MM.1S (cell line): ENCODE data around the gene GPSM1.

Experiments used
- DNase-seq: peaks from one replicate; pipeline ENCODE4 v3.0.0-alpha.2; 2015
- H2AFZ ChIP-seq: fragments of 300-600 bp; sonication (generic); 2 replicates; pipeline ENCODE4 v1.6.0; 2016; ENCODE audit warnings: antibody characterized with exemption, low read length
- H3F3A ChIP-seq: fragments of 300-600 bp; sonication (generic); 2 replicates; pipeline ENCODE4 v1.6.1; 2016; ENCODE audit warnings: mild to moderate bottlenecking, antibody characterized with exemption, low read length, moderate library complexity, mixed read lengths; ENCODE audit not compliant: insufficient read depth
- H3K27ac ChIP-seq: fragments of 300-600 bp; sonication (generic); 2 replicates; pipeline ENCODE4 v1.5.1; 2016; ENCODE audit warnings: mild to moderate bottlenecking, low read length
- H3K27me3 ChIP-seq: fragments of 300-600 bp; sonication (generic); replicated peaks from 2 replicates; pipeline ENCODE4 v1.6.0; 2016; ENCODE audit warnings: low read length; ENCODE audit not compliant: insufficient read depth
- H3K36me3 ChIP-seq: fragments of 300-600 bp; sonication (generic); replicated peaks from 2 replicates; pipeline ENCODE4 v1.6.1; 2016; ENCODE audit warnings: mild to moderate bottlenecking, low read length, mixed read lengths; ENCODE audit not compliant: insufficient read depth
- H3K4me1 ChIP-seq: fragments of 300-600 bp; sonication (generic); 2 replicates; pipeline ENCODE4 v1.6.1; 2016; ENCODE audit warnings: low read length, mixed read lengths
- H3K4me2 ChIP-seq: fragments of 300-600 bp; sonication (generic); 2 replicates; pipeline ENCODE4 v1.6.0; 2016; ENCODE audit warnings: low read depth, low read length
- H3K4me3 ChIP-seq: fragments of 300-600 bp; sonication (generic); 2 replicates; pipeline ENCODE4 v1.5.1; 2016; ENCODE audit warnings: low read length, mixed read lengths
- H3K79me2 ChIP-seq: fragments of 300-600 bp; sonication (generic); 2 replicates; pipeline ENCODE4 v1.6.1; 2016; ENCODE audit warnings: mixed run types, low read length, mixed read lengths
- H3K9ac ChIP-seq: fragments of 300-600 bp; sonication (generic); 2 replicates; pipeline ENCODE4 v1.6.1; 2016; ENCODE audit warnings: low read length, mixed read lengths
- H3K9me2 ChIP-seq: fragments of 300-600 bp; sonication (generic); replicated peaks from 2 replicates; pipeline ENCODE4 v1.6.1; 2016; ENCODE audit warnings: mild to moderate bottlenecking, low read length, mixed read lengths; ENCODE audit not compliant: insufficient read depth
- H3K9me3 ChIP-seq: fragments of 300-600 bp; sonication (generic); replicated peaks from 2 replicates; pipeline ENCODE4 v1.6.1; 2016; ENCODE audit warnings: mild to moderate bottlenecking, low read length, mixed read lengths; ENCODE audit not compliant: insufficient read depth
- H4K20me1 ChIP-seq: fragments of 300-600 bp; sonication (generic); 2 replicates; pipeline ENCODE4 v1.6.1; 2016; ENCODE audit warnings: mild to moderate bottlenecking, low read length, moderate library complexity, mixed read lengths; ENCODE audit not compliant: insufficient read depth
- EZH2 ChIP-seq: fragments of 300-600 bp; sonication (generic); optimal IDR thresholded peaks from 2 replicates; pipeline ENCODE3; 2017; ENCODE audit warnings: low read depth, mild to moderate bottlenecking, antibody characterized with exemption, low read length, mixed read lengths
- EZH2phosphoT487 ChIP-seq: fragments of 300-600 bp; sonication (generic); IDR thresholded peaks from 2 replicates; pipeline ENCODE4 v1.6.1; 2018; ENCODE audit warnings: antibody characterized with exemption, low read length
- TF ChIP-seq, protein P1 (sequence below): fragments of 300-600 bp; sonication (generic); IDR thresholded peaks from 2 replicates; pipeline ENCODE4 v1.5.1; 2016; ENCODE audit warnings: antibody characterized with exemption, low read length, mixed read lengths

GPSM1 gene

DNA sequence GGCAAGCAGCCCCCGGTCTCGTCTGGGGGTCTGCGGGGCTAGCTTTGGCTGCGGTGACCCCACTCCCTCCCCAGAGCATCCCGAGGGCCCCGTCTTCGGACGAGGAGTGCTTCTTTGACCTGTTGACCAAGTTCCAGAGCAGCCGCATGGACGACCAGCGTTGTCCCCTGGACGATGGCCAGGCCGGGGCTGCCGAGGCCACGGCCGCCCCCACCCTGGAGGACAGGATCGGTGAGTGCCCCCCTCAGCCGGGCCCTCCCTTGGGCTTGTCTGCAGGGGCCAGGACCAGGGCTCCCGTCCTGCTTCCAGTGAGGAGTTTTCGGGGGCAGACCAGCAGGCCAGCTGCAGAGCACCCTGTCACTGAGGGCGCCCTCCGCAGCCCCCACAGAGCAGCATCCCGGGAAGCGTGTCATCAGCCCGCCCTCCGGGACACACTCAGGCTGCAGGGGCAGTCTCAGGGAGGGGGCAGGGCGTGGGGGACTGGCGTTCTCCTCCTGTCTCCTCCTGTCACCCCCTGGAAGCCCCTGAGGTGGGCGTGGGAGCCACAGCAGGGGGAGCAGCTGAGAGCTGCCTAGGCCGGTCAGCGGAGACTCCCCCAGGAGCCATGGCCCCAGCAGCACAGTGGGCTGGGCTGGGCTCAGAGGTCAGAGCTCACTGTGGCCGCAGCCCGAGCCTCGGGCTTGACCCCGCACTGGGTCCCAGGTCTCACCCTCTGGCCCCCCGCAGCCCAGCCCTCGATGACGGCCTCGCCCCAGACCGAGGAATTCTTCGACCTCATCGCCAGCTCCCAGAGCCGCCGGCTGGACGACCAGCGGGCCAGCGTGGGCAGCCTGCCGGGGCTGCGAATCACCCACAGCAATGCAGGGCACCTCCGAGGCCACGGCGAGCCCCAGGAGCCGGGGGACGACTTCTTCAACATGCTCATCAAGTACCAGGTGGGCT lies 28.5 kb downstream of the GPSM1 start:
- Histone ChIP-seq H3K9me3 (no peaks in the 10 kb centered on the region), H2AFZ (no peak overlapping the region), H3K79me2 (no peaks in the 10 kb centered on the region), H3K27me3 (peaks cover 58% of the 10 kb centered on the region), H3K4me1 (no peaks in the 10 kb centered on the region), H3F3A (no peaks in the 10 kb centered on the region), H4K20me1 (no peaks in the 10 kb centered on the region), H3K9me2 (no peaks in the 10 kb centered on the region), H3K4me3 (no peak overlapping the region), H3K27ac (no peak overlapping the region), H3K36me3 (no peaks in the 10 kb centered on the region), H3K4me2 (no peak overlapping the region), H3K9ac (no peak overlapping the region)
- TF ChIP-seq EZH2phosphoT487 = no peak
- TF ChIP-seq, protein P1, sequence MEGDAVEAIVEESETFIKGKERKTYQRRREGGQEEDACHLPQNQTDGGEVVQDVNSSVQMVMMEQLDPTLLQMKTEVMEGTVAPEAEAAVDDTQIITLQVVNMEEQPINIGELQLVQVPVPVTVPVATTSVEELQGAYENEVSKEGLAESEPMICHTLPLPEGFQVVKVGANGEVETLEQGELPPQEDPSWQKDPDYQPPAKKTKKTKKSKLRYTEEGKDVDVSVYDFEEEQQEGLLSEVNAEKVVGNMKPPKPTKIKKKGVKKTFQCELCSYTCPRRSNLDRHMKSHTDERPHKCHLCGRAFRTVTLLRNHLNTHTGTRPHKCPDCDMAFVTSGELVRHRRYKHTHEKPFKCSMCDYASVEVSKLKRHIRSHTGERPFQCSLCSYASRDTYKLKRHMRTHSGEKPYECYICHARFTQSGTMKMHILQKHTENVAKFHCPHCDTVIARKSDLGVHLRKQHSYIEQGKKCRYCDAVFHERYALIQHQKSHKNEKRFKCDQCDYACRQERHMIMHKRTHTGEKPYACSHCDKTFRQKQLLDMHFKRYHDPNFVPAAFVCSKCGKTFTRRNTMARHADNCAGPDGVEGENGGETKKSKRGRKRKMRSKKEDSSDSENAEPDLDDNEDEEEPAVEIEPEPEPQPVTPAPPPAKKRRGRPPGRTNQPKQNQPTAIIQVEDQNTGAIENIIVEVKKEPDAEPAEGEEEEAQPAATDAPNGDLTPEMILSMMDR = no peak
- TF ChIP-seq EZH2 = no peak
- no peak for DNase-seq

GRCh38 chr9:136357202-136357725 lies 29.9 kb downstream of the GPSM1 start:
- H2AFZ ChIP-seq = no peak overlapping the region
- no peaks in the 10 kb centered on the region for H3K4me1 ChIP-seq
- no peaks in the 10 kb centered on the region for H4K20me1 ChIP-seq
- no peak overlapping the region for H3K9ac ChIP-seq
- no peaks in the 10 kb centered on the region for H3K9me2 ChIP-seq
- no peaks in the 10 kb centered on the region for H3F3A ChIP-seq
- H3K79me2 ChIP-seq = peaks cover 5% of the 10 kb centered on the region; the same call in 1 of the 2 replicates
- TF ChIP-seq, protein P1 = no peak
- TF ChIP-seq EZH2 = no peak
- TF ChIP-seq EZH2phosphoT487 = no peak
- DNase-seq = no peak
- no peak overlapping the region for H3K27ac ChIP-seq
- H3K4me3 ChIP-seq = no peak overlapping the region
- no peak overlapping the region for H3K4me2 ChIP-seq
- no peaks in the 10 kb centered on the region for H3K36me3 ChIP-seq
- H3K27me3 ChIP-seq = peaks cover 48% of the 10 kb centered on the region
- H3K9me3 ChIP-seq = no peaks in the 10 kb centered on the region

DNA sequence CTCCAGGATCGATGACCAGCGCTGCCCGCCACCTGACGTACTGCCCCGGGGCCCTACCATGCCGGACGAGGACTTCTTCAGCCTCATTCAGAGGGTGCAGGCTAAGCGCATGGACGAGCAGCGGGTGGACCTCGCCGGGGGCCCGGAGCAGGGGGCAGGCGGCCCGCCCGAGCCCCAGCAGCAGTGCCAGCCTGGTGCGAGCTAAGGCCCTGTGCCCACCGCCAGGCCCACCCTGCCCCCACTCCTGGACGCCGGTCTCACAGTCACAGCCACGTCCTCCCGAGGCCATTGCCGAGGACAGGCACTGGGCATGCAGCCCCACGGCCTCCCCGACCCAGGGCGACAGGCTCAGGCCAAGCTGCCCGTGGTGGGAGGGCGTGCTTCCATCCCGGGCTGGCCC lies 30.7 kb downstream of the GPSM1 start:
- Histone ChIP-seq H3K27ac (no peak overlapping the region), H2AFZ (no peak overlapping the region), H3K4me2 (no peak overlapping the region), H3K9ac (no peak overlapping the region), H3K9me2 (no peaks in the 10 kb centered on the region), H3K27me3 (peaks cover 40% of the 10 kb centered on the region), H3K4me1 (no peaks in the 10 kb centered on the region), H3K9me3 (no peaks in the 10 kb centered on the region), H3K36me3 (no peaks in the 10 kb centered on the region), H3K79me2 (peaks cover 11% of the 10 kb centered on the region; the same call in 1 of the 2 replicates), H3K4me3 (no peak overlapping the region), H3F3A (no peaks in the 10 kb centered on the region), H4K20me1 (no peaks in the 10 kb centered on the region; the same call in 1 of the 2 replicates)
- TF ChIP-seq, protein P1 = no peak
- no peak for TF ChIP-seq EZH2
- no peak for DNase-seq
